Astrocyte of the hippocampus (primary cell): ENCODE measurements around the gene GSE1.
"Not testable (repeated sequence)": the region's sequence is repeated elsewhere in the genome, so short reads cannot be mapped to it uniquely, and the experiment has no call there.

Experiments
- DNase-seq: peaks from one replicate; pipeline ENCODE4 v3.0.0; 2011; ENCODE audit warnings: low read depth, low spot score

Gene GSE1

DNA sequence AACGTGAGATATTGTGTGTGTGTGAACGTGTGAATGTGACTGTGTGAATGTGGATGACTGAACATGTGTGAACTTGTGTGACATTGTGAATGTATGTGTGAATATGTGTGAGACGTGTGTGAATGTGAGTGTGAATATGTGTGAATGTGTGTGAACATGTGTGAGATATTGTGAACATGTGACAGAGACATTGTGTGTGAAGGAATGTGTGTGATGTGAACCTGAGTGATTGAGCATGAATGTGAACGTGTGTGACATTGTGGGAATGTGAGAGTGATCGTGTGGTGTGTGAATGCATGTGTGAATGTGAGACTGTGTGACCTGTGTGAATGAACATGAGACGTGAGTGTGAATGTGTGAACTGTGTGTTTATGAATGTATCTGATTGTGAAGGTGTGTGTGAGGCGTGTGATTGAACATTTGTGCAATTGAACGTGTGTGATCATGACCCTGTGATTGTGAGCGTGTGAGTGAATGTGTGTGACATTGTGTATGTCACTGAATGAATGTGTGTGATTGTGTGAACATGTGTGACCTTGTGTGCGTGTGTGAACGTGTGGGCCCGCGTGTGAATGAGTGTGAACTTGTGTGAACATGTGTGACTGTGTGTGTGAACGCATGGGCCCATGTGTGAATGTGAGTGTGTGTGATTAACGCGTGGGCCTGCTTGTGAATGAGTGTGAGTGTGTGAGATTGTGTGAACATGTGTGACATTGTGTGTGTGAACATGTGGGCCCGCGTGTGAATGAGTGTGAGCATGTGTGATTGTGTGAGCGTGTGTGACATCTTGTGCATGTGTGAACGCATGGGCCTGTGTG, 23.2 kb upstream of the GSE1 start:
- no peak for DNase-seq

GRCh38 chr16:85590506-85590832, 22.7 kb upstream of the GSE1 start:
- no peak for DNase-seq

DNA sequence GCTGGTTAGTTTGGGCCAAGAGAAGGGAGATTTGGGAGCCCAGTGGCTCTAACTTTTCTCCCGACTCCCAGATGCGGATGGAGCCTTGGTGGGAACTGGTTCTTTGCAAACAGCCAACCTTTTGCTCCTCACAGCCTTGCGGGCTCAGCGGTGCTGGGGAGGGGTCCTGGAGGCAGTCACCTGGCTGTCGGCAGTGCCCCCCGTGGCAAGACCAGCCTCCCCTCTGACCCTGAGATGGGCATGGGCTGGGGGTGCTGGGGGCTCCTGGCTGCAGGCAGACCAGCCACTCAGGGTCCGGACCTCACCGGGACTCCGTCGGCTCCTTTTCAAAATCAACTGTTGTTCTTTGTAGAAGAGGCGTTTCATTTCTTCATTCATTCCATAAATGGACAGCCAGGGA, 21.7 kb upstream of the GSE1 start:
- DNase-seq, result no peak

DNA sequence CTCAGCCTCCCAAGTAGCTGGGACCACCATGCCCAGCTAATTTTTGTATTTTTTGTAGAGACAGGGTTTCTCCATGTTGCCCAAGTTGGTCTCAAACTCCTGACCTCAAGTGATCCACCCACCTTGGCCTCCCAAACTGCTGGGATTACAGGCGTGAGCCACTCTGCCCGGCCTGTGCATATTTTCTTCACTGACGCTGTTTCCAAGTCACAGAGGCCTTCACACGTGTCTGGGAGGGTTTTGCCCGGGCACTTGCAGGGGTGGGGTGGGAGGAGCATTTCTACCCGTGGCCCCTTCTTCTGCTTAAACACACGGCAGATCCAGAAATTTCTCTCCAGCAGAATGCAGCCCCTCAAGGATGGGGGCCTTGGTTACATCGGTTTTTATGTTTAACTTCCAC, 20.8 kb upstream of the GSE1 start:
- DNase-seq, result not testable (repeated sequence)

DNA sequence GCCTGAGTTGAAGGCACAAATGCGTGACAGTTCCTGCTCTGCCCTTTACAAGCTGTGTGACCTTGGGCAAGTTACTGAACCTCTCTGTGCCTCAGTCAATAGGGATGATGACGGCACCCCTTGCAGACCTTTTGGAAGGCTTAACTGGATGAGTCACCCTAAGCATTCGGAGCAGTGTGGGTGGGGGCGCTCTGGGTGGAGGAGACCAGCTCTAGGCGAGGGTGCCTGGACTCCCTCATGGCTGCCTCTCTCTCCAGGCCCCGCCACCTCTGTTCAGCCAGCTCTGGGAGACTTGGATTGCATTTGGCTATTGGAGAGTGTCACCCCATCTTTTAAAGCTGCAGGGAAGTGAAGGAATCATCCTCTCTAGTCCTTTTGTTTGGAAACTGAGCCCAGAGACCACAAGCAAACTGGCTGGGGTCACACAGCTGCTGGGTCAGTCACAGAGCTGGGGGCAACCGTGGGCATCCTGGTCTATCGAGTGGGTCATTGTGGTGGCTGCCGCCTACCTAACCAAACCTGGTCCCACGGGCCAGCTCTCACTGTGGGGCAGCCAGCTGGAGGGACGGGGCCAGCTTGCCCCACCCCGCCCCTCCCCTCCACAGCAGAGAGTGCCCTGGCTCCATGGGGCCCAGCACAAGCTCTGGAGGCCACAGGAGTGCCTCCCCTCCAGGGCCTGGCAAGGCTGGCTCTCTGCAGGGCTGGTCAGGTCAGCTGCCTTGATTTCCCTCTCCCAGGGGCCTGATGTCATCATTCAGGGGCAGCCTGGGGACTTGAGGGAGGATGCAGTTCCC, 20.2 kb upstream of the GSE1 start:
- peak; percentile 71 for DNase-seq

DNA sequence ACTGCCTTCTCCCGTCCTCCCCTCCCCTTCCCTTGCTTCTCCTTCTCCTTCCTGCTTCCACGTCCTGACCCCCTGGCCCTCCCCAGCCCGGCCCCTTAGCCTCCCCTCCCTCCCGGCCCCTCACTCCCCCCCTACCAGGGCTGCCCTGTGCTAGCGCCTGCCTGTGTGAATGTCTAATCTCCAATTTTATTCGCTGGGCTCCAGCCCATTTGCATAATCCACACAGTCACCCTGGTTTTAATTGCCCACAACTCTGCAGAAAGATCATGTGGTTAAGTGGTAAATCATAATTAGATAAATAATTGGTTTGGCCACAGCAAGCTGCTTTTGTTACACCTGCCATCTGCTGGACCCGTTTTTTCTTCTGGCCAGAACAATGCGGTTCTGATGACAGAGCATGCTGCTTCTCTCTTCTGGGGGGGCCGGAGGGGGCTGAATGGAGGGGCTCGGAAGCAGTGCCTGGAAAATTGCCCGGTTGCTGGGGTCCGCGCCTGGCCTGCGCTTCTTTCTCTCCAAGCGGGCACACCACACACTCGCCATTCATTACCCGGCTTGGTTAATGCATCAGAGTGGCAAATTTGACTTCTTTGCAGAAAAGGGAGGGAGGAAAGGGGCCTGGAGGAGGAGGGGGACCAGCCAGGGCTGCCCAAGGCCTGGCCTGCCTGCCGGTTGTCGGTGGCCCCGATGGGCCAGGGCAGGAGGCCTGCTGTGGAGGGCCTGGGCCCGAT, 19.5 kb upstream of the GSE1 start:
- DNase-seq, result peak; percentile 87

GRCh38 chr16:85594273-85594977, 18.7 kb upstream of the GSE1 start:
- no peak for DNase-seq

- DNase-seq, result no peak
Measured at GRCh38 chr16:85594978-85595661, 18.0 kb upstream of the GSE1 start.

DNA sequence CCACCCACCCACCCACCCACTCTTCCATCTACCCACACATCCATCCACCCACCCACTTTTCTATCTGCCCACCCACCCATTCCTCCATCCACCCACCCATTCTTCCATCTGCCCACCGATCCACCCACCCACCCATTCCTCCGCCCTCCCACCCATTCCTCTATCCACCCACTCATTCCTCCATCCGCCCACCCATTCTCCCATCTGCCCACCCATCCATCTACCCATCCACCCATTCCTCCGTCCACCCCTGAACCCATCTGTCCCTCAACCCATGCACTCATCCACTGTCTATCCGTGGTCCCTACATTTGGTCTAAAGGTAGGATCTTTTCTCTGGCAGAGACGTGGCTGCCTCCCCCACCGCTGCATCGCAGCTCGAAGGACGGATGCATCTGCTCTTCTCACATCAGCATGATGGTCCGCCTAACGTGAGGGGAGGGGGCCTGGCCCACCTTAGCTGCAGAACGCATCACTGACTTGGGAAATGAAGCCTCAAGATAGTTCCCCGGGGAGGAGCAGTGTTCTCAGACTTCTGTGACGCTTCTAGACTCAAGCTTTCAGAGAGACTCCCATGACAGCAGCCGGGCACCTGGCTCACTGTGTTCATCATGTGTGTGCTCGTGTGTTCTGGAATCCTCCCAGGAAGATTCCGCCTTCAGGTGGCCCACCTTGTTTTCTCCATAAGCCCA, 17.2 kb upstream of the GSE1 start:
- DNase-seq, result no peak

DNA sequence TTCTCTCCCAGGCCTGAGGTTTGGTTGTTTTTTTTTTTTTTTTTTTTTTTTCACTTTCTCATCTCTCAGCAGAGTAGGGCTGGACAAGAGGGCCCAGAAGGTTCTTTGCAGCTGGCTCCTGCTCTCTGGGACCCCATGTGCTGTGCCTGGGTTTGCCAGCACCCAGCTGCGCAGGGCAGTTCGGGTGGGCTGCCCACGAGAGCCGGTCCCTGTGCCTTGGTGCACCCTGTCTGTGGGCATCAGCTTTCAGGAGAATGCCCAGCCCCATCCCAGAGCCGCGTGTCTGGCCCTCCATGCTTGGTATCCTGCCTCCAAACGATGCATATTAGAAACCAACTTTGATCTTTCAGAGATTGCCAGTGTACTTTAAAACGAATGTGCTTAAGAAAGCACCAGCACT, 15.0 kb upstream of the GSE1 start:
- no peak for DNase-seq

DNA sequence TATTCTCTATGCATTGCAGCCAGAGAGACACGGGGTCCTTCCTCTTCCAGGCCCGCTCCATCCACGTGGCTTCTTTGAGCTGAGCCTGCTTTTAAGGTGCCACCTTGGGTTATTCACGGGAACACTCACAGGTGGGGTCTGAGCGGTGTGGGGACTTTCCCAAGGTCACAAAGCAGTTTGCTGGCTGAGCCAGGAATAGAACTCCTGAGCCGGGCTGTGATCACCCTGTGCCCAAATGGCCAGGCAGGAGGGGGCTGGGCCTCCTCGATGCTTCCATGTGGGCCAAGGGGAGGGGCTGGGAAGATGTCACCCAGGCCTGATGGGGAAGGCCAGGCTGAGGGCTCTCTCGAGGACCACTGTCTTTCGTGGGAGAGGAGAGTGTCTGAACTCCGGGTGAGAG, 13.0 kb upstream of the GSE1 start:
- no peak for DNase-seq

DNA sequence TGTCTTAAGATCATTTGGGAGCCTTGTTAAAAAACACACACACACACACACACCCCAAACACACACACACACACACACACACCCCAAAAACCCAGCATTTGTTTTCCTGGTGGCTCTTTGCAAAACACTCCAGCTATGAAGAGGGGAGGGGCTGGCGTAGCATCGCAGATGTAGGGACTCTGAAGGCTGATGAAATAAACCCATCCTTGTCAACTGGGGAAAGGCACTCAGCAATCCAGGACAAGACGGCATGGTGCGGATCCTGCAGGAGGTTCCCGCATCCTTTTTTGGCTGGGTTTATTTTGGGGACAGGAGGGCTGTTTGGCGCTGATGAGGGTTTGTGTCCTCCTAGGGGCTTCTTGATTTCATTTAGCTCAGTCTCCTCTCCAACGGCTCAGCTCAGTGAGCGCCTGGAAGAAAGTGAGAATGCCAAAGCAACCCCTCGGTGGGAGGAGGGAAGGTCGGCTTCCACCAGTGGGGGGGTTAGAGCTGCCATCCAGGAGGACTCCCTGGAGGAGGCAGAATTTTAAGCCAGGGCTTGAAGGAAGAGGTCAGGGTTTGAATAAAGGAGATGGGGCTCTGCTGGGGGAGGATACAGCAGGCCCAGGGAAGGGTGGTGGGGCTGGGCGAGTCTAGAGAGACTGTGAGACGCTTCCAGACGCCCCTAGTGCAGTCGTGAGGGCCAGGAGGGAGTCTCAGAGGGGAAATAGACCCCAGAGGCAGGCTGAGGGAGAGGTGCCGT, 12.4 kb upstream of the GSE1 start:
- no peak for DNase-seq

- DNase-seq, result no peak
Measured at GRCh38 chr16:85601272-85601639, 11.9 kb upstream of the GSE1 start.

DNA sequence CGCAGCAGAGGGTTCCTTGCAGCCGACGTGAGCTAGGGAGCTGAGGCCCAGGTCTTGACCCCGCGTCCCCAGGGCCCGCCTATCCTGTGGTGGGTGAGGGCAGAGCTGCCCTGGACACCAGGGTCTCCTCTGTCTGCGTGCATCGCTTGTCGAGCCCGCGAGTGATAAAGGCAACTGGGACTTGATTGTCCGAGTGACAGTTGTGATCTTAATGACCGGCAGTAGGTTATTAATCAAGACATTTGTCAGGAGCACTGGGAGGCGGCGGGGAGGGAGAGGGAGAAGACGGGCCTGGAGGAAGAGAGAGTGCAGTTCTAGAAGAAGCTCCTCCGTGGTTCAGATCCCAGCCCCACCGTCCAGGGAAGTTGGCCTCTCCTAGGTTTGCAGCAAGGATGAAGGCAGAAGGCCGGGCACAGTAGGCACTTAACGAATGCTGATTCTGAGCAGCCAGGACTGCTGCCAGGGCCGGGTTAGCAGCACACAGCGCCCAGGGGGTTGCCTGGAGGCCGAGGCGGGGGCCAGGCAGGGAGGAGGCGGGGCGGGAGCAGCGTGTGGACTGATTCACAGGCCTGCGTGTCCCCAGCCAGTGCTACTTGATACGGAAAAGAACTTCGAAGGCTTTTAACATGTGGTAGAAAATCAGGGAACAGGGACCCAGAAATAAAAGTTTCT, 11.3 kb upstream of the GSE1 start:
- peak; percentile 64 for DNase-seq

GRCh38 chr16:85602402-85603202, 10.5 kb upstream of the GSE1 start:
- DNase-seq, result no peak

GRCh38 chr16:85603203-85603755, 9.8 kb upstream of the GSE1 start:
- DNase-seq, result no peak

DNA sequence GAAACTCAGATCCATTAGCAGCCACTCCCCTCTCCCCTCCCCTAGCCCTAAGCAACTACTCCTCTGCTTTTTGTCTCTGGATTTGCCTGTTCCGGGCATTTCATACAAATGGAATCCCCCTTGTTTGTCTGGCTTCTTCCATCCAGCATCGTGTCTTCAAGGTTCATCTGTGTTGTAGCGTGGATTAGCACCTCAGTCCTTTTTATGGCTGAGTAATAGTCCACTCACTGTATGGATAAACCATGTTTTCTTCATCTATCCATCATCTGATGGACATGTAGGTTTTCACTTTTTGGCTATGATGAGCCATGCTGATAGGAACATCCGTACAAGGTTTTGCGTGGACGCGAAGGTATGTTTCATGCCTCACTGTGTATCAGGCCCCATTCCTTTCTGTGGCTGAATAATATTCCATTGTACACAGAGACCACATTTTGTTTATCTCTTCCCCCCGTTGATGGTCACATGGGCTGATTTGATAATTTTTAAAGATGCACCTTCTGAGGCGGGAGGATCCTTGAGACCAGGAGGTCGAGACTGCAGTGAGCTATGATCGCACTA, 8.9 kb upstream of the GSE1 start:
- DNase-seq, result no peak
